WERI-Rb-1 (cell line): ENCODE measurements around the gene RSU1.

Experiments
- DNase-seq: peaks from one replicate; pipeline ENCODE4 v3.0.0-alpha.2; 2020
- H3K27ac ChIP-seq: fragments of 250-450 bp; sonication (Bioruptor Pico); 2 replicates; pipeline ENCODE4 v1.5.1; 2020; ENCODE audit warnings: mild to moderate bottlenecking, moderate library complexity
- H3K27me3 ChIP-seq: fragments of 250-450 bp; sonication (Bioruptor Pico); 2 replicates; pipeline ENCODE4 v1.5.1; 2021; ENCODE audit warnings: mild to moderate bottlenecking, low read depth, moderate library complexity; ENCODE audit not compliant: insufficient read depth, severe bottlenecking
- H3K36me3 ChIP-seq: fragments of 250-450 bp; sonication (Bioruptor Pico); 2 replicates; pipeline ENCODE4 v1.5.1; 2020; ENCODE audit warnings: mild to moderate bottlenecking, moderate library complexity
- H3K4me3 ChIP-seq: 2 replicates; pipeline ENCODE4 v1.5.1; 2011; ENCODE audit warnings: low read depth, mild to moderate bottlenecking, control low read depth, low read length
- H3K9me3 ChIP-seq: fragments of 250-450 bp; sonication (Bioruptor Pico); 2 replicates; pipeline ENCODE4 v1.5.1; 2021; ENCODE audit warnings: mild to moderate bottlenecking, moderate library complexity; ENCODE audit not compliant: severe bottlenecking
- CTCF ChIP-seq: IDR thresholded peaks from 2 replicates; pipeline ENCODE4 v1.5.1; 2011; ENCODE audit warnings: low read depth, mild to moderate bottlenecking, control low read depth, inconsistent platforms, low read length

The RSU1 gene

GRCh38 chr10:16649757-16650156 is 167.5 kb downstream of the RSU1 start:
- Histone ChIP-seq H3K27me3 (no peaks in the 10 kb centered on the region), H3K36me3 (no peaks in the 10 kb centered on the region), H3K27ac (no peak overlapping the region), H3K9me3 (no peaks in the 10 kb centered on the region), H3K4me3 (no peak overlapping the region)
- TF ChIP-seq CTCF = no peak
- DNase-seq = no peak

- Histone ChIP-seq H3K9me3 (no peaks in the 10 kb centered on the region), H3K27ac (no peak overlapping the region), H3K36me3 (no peaks in the 10 kb centered on the region), H3K27me3 (no peaks in the 10 kb centered on the region), H3K4me3 (no peak overlapping the region)
- no peak for TF ChIP-seq CTCF
- DNase-seq = no peak
Observed at GRCh38 chr10:16648366-16648765, 168.9 kb downstream of the RSU1 start.

GRCh38 chr10:16646181-16647059 is 170.8 kb downstream of the RSU1 start:
- DNase-seq = no peak
- H3K4me3 ChIP-seq = no peak overlapping the region
- no peaks in the 10 kb centered on the region for H3K9me3 ChIP-seq
- TF ChIP-seq CTCF = no peak
- no peak overlapping the region for H3K27ac ChIP-seq
- H3K27me3 ChIP-seq = no peaks in the 10 kb centered on the region
- no peaks in the 10 kb centered on the region for H3K36me3 ChIP-seq

GRCh38 chr10:16644146-16644545 is 173.1 kb downstream of the RSU1 start:
- Histone ChIP-seq H3K27me3 (no peaks in the 10 kb centered on the region), H3K36me3 (no peaks in the 10 kb centered on the region), H3K27ac (no peak overlapping the region), H3K9me3 (no peaks in the 10 kb centered on the region), H3K4me3 (no peak overlapping the region)
- no peak for DNase-seq
- no peak for TF ChIP-seq CTCF

- no peak for DNase-seq
- TF ChIP-seq CTCF = no peak
- no peaks in the 10 kb centered on the region for H3K36me3 ChIP-seq
- no peaks in the 10 kb centered on the region for H3K9me3 ChIP-seq
- H3K4me3 ChIP-seq = no peak overlapping the region
- no peaks in the 10 kb centered on the region for H3K27me3 ChIP-seq
- no peak overlapping the region for H3K27ac ChIP-seq
Observed at GRCh38 chr10:16643502-16643901, 173.7 kb downstream of the RSU1 start.

GRCh38 chr10:16640153-16640552 is 177.1 kb downstream of the RSU1 start:
- no peak overlapping the region for H3K27ac ChIP-seq
- H3K9me3 ChIP-seq = no peaks in the 10 kb centered on the region
- no peaks in the 10 kb centered on the region for H3K36me3 ChIP-seq
- DNase-seq = no peak
- no peaks in the 10 kb centered on the region for H3K27me3 ChIP-seq
- H3K4me3 ChIP-seq = no peak overlapping the region
- TF ChIP-seq CTCF = no peak
